HepG2 (cell line): Measurements from ENCODE around the gene TSPAN3. TPM values are rescaled to one million over a fixed set of nuclear protein-coding genes. Genes with fewer than 3 reads are reported as not detected.

Experiments
- ATAC-seq: fragments of 200-7000 bp; cut with Tn5 transposase; 3 replicates; pipeline ENCODE4 v1.9.1; 2020; ENCODE audit warnings: mild to moderate bottlenecking, moderate library complexity
- BruUV-seq: library from RNA; stranded (reverse); fragments of 400-500 nt; replicated peaks from 2 replicates; lab custom pipeline; 2021; lab: Mats Ljungman, UMichigan
- CTCF ChIA-PET: fragments of 300-600 bp; formaldehyde crosslinking; extraction: SDS; loops from one replicate; lab custom pipeline; 2021; ENCODE audit warnings: low total read pairs, inconsistent platforms, low intra/inter-chr PET ratio; lab: Yijun Ruan, JAX
- POLR2A ChIA-PET: fragments of 350-600 bp; sonication (Branson Sonifier 250); formaldehyde crosslinking; loops from one replicate; lab custom pipeline; 2020; ENCODE audit warnings: antibody characterized with exemption, inconsistent platforms; lab: Yijun Ruan, JAX
- DNase-seq: peaks from one replicate; pipeline ENCODE4 v3.0.0-alpha.2; 2015; ENCODE audit warnings: low spot score
- FAIRE-seq: peaks from 3 replicates; lab custom pipeline; 2011; peaks lifted over from hg19 to GRCh38; lab: Jason Lieb, UNC
- H2AFZ ChIP-seq: one replicate; pipeline ENCODE4 v1.6.1; 2011; ENCODE audit warnings: low read length, inconsistent platforms
- H3K27ac ChIP-seq: fragments of 300-600 bp; 3 replicates; pipeline ENCODE4 v1.8.0; 2011; ENCODE audit warnings: mixed run types, mild to moderate bottlenecking, mixed read lengths, low read length, inconsistent platforms; ENCODE audit not compliant: insufficient read depth; ENCODE audit errors: extremely low read length
- H3K27me3 ChIP-seq, 2 experiments: fragments of 200-600 bp in 1 of 2; 2 replicates in 1 of 2; 3 replicates in 1 of 2; pipeline versions ENCODE4 v1.6.0 to v1.8.0; 2011; ENCODE audit warnings: low read length in 2 of 2, mild to moderate bottlenecking in 2 of 2, moderate library complexity in 2 of 2, inconsistent platforms in 1 of 2; ENCODE audit not compliant: insufficient read depth in 2 of 2, control insufficient read depth in 1 of 2
- H3K36me3 ChIP-seq, 2 experiments: fragments of 200-600 bp in 1 of 2; replicated peaks in 1 of 2; 2 replicates in 1 of 2; 3 replicates in 1 of 2; pipeline versions ENCODE4 v1.5.1 to v1.8.0; 2011; ENCODE audit warnings: low read length in 2 of 2, inconsistent platforms in 1 of 2; ENCODE audit not compliant: insufficient read depth in 2 of 2, control insufficient read depth in 1 of 2
- H3K4me1 ChIP-seq: 2 replicates; pipeline ENCODE4 v1.5.1; 2012; ENCODE audit warnings: low read length, inconsistent platforms; ENCODE audit not compliant: insufficient read depth
- H3K4me2 ChIP-seq: 2 replicates; pipeline ENCODE4 v1.6.0; 2011; ENCODE audit warnings: low read depth, low read length, inconsistent platforms
- H3K4me3 ChIP-seq, 3 experiments: fragments of 200-600 bp in 1 of 3; sonication (generic), shearing (Covaris generic) in 1 of 3; replicated peaks in 1 of 3; 2 replicates each; pipeline ENCODE4 v1.5.1; 2011 to 2016; ENCODE audit warnings: low read length in 3 of 3, inconsistent platforms in 2 of 3, low read depth in 2 of 3, mild to moderate bottlenecking in 2 of 3, control low read depth in 1 of 3, mixed read lengths in 1 of 3; ENCODE audit not compliant: insufficient read depth in 1 of 3
- H3K79me2 ChIP-seq: one replicate; pipeline ENCODE4 v1.6.1; 2011; ENCODE audit warnings: low read length, inconsistent platforms; ENCODE audit not compliant: insufficient read depth
- H3K9ac ChIP-seq: 2 replicates; pipeline ENCODE4 v1.6.0; 2011; ENCODE audit warnings: mild to moderate bottlenecking, low read depth, low read length, inconsistent platforms; ENCODE audit not compliant: insufficient read depth
- H3K9me3 ChIP-seq: 2 replicates; pipeline ENCODE4 v1.5.1; 2012; ENCODE audit warnings: mild to moderate bottlenecking, low read length
- H4K20me1 ChIP-seq: 2 replicates; pipeline ENCODE4 v1.6.0; 2011; ENCODE audit warnings: inconsistent platforms, mild to moderate bottlenecking, low read length, moderate library complexity; ENCODE audit not compliant: insufficient read depth
- ETV6 ChIP-seq: sonication (generic); formaldehyde crosslinking; conservative IDR thresholded peaks from 2 replicates; pipeline ENCODE4 v1.4.0; 2020; ENCODE audit warnings: missing genetic modification reagents
- FOXP1 ChIP-seq, 2 experiments: fragments of 450-650 bp in 1 of 2; IDR thresholded peaks; 2 replicates each; pipeline ENCODE4 v1.6.1; 2017 to 2018; ENCODE audit warnings: antibody characterized with exemption in 1 of 2
- GATA4 ChIP-seq: sonication (generic); IDR thresholded peaks from 2 replicates; pipeline ENCODE4 v1.6.1; 2016; ENCODE audit warnings: antibody characterized with exemption, low read depth, borderline replicate concordance
- GTF3A ChIP-seq: sonication (generic); formaldehyde crosslinking; conservative IDR thresholded peaks from 2 replicates; pipeline ENCODE4 v1.4.0; 2020; ENCODE audit warnings: mild to moderate bottlenecking, missing genetic modification reagents
- HMGXB3 ChIP-seq: sonication (generic); formaldehyde crosslinking; IDR thresholded peaks from 2 replicates; pipeline ENCODE4 v1.4.0; 2020; ENCODE audit warnings: missing genetic modification reagents, borderline replicate concordance
- HOXA5 ChIP-seq: sonication (generic); formaldehyde crosslinking; IDR thresholded peaks from 2 replicates; pipeline ENCODE4 v1.4.0; 2020; ENCODE audit warnings: missing genetic modification reagents
- MXD1 ChIP-seq: sonication (generic); formaldehyde crosslinking; IDR thresholded peaks from 2 replicates; pipeline ENCODE4 v1.4.0; 2020; ENCODE audit warnings: mild to moderate bottlenecking, missing genetic modification reagents
- SMARCC2 ChIP-seq: fragments of 450-650 bp; IDR thresholded peaks from 2 replicates; pipeline ENCODE4 v1.6.1; 2017; ENCODE audit warnings: antibody characterized with exemption, mild to moderate bottlenecking
- TBP ChIP-seq: sonication (generic); formaldehyde crosslinking; IDR thresholded peaks from 2 replicates; pipeline ENCODE4 v1.5.0; 2020; ENCODE audit warnings: missing genetic modification reagents
- THAP11 ChIP-seq: IDR thresholded peaks from 2 replicates; pipeline ENCODE4 v1.6.1; 2016; ENCODE audit warnings: missing biosample characterization, missing genetic modification reagents
- THYN1 ChIP-seq: sonication (generic); formaldehyde crosslinking; IDR thresholded peaks from 2 replicates; pipeline ENCODE4 v1.8.1; 2023; ENCODE audit warnings: low read depth, mild to moderate bottlenecking, moderate library complexity, missing genetic modification reagents, borderline replicate concordance
- TP53 ChIP-seq: sonication (generic); formaldehyde crosslinking; conservative IDR thresholded peaks from 2 replicates; pipeline ENCODE4 v1.4.0; 2020; ENCODE audit warnings: missing genetic modification reagents
- ZNF549 ChIP-seq: sonication (generic); formaldehyde crosslinking; IDR thresholded peaks from 2 replicates; pipeline ENCODE4 v1.5.0; 2020; ENCODE audit warnings: missing genetic modification reagents
- WGBS: methylation state at CpG from one replicate; pipeline ENCODE4 v1.1.6; 2017; ENCODE audit warnings: low lambda C conversion rate; 5-methylcytosine and 5-hydroxymethylcytosine counted together
- in situ Hi-C: cut with HindIII; loops from 2 replicates; pipeline ENCODE4 v1.10.0; 2017; ENCODE audit warnings: low pct_unique_long_range_greater_than_20kb; ENCODE audit not compliant: extremely low pct_ligation_motif_present
- intact Hi-C: fragments of 100-400 bp; cut with micrococcal nuclease; formaldehyde crosslinking; loops from one replicate; pipeline ENCODE4 v1.10.0; 2022; ENCODE audit not compliant: unreplicated experiment
- polyA plus RNA-seq, 8 experiments: library from polyadenylated mRNA; depleted of rRNA in 3 of 8; stranded (reverse) in 7 of 8; unstranded in 1 of 8; fragments of >200 nt; fragmentation: Illumina TruSeq in 4 of 8; extraction: Trizol in 4 of 8; gene quantifications; 2 replicates each; pipeline versions ENCODE4 v1.2.1 to v1.2.3, GENCODE V29; 2011 to 2016; ENCODE audit warnings: low read depth in 4 of 8, missing spikeins in 1 of 8, mixed read lengths in 1 of 8; ENCODE audit not compliant: insufficient read depth in 1 of 8
- total RNA-seq, 5 experiments: library from RNA; depleted of rRNA; stranded (reverse); fragments of >200 nt; fragmentation: Illumina TruSeq; extraction: Trizol; gene quantifications; 2 replicates each; pipeline ENCODE4 v1.2.3, GENCODE V29; 2016; ENCODE audit warnings: low read depth in 1 of 5
- TF ChIP-seq, protein P1 (sequence below): conservative IDR thresholded peaks from 2 replicates; pipeline ENCODE4 v1.6.1; 2018; ENCODE audit warnings: missing genetic modification reagents
- TF ChIP-seq, protein P2 (sequence below): sonication (generic); formaldehyde crosslinking; IDR thresholded peaks from 2 replicates; pipeline ENCODE4 v1.5.0; 2020; ENCODE audit warnings: mild to moderate bottlenecking, missing genetic modification reagents

The TSPAN3 gene
- total and polyA plus RNA-seq, 2 of the 13 experiments (the other 11 are each of a cell fraction or from before 2014, with no cell fraction given): 167 to 170 TPM

GRCh38 chr15:77046704-77047412 is 24.1 kb downstream of the TSPAN3 start:
- intact Hi-C loops: no loop called here
- TF ChIP-seq GATA4: no peak
- no peak for TF ChIP-seq HOXA5 (CRISPR knock-in tag)
- TF ChIP-seq ZNF549 (CRISPR knock-in tag): no peak
- TF ChIP-seq, protein P1, sequence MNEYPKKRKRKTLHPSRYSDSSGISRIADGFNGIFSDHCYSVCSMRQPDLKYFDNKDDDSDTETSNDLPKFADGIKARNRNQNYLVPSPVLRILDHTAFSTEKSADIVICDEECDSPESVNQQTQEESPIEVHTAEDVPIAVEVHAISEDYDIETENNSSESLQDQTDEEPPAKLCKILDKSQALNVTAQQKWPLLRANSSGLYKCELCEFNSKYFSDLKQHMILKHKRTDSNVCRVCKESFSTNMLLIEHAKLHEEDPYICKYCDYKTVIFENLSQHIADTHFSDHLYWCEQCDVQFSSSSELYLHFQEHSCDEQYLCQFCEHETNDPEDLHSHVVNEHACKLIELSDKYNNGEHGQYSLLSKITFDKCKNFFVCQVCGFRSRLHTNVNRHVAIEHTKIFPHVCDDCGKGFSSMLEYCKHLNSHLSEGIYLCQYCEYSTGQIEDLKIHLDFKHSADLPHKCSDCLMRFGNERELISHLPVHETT (CRISPR knock-in tag): no peak
- TF ChIP-seq TP53 (CRISPR knock-in tag): no peak
- no peak for TF ChIP-seq THAP11 (CRISPR knock-in tag)
- TF ChIP-seq ETV6: no peak
- no peak for TF ChIP-seq SMARCC2
- no peak for TF ChIP-seq FOXP1 (IDR thresholded peaks at IDR 0.05)
- no peak for TF ChIP-seq FOXP1 (CRISPR knock-in tag; IDR thresholded peaks at IDR 0.05)
- no peak for TF ChIP-seq TBP (CRISPR knock-in tag)
- no peak for TF ChIP-seq GTF3A (CRISPR knock-in tag)
- TF ChIP-seq THYN1: no peak
- no peak for TF ChIP-seq HMGXB3 (CRISPR knock-in tag)
- TF ChIP-seq MXD1: no peak
- TF ChIP-seq, protein P2, sequence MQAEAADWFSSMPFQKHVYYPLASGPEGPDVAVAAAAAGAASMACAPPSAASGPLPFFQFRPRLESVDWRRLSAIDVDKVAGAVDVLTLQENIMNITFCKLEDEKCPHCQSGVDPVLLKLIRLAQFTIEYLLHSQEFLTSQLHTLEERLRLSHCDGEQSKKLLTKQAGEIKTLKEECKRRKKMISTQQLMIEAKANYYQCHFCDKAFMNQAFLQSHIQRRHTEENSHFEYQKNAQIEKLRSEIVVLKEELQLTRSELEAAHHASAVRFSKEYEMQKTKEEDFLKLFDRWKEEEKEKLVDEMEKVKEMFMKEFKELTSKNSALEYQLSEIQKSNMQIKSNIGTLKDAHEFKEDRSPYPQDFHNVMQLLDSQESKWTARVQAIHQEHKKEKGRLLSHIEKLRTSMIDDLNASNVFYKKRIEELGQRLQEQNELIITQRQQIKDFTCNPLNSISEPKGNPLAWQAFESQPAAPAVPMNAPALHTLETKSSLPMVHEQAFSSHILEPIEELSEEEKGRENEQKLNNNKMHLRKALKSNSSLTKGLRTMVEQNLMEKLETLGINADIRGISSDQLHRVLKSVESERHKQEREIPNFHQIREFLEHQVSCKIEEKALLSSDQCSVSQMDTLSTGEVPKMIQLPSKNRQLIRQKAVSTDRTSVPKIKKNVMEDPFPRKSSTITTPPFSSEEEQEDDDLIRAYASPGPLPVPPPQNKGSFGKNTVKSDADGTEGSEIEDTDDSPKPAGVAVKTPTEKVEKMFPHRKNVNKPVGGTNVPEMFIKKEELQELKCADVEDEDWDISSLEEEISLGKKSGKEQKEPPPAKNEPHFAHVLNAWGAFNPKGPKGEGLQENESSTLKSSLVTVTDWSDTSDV (CRISPR knock-in tag): no peak
- TF ChIP-seq, all 625 proteins: peak for 0
- H3K27me3 ChIP-seq: no peaks in the 10 kb centered on the region
- ChIA-PET POLR2A (no interaction called here), CTCF (no interaction called here)
- DNase-seq: no peak
- no peak overlapping the region for H3K9ac ChIP-seq
- FAIRE-seq: no peak
- no peak overlapping the region for H3K4me2 ChIP-seq
- H3K36me3 ChIP-seq: peaks cover 5 to 47% of the 10 kb centered on the region in 2 experiments
- in situ Hi-C loops: no loop called here
- BruUV-seq: no TSS peak
- H3K4me1 ChIP-seq: no peaks in the 10 kb centered on the region
- H3K9me3 ChIP-seq: no peaks in the 10 kb centered on the region
- WGBS: 91% methylated on average over 7 of the region's 7 CpGs
- ATAC-seq: no peak
- no peak overlapping the region for H2AFZ ChIP-seq
- no peak overlapping the region for H3K27ac ChIP-seq
- no peaks in the 10 kb centered on the region for H3K79me2 ChIP-seq
- no peak overlapping the region for H3K4me3 ChIP-seq
- H4K20me1 ChIP-seq: no peaks in the 10 kb centered on the region
